ENCODE results near the gene TRIM22.
"Not testable (repeated sequence)": the region's sequence is repeated elsewhere in the genome, so short reads cannot be mapped to it uniquely, and the experiment has no call there.

TRIM22 gene

GRCh38 chr11:5691238-5691963 is 1.8 kb downstream of the TRIM22 start:
- not testable (repeated sequence) for DNase-seq

- DNase-seq, result no peak
These were observed 2.4 kb downstream of the TRIM22 start for GRCh38 chr11:5691964-5692361.

DNA sequence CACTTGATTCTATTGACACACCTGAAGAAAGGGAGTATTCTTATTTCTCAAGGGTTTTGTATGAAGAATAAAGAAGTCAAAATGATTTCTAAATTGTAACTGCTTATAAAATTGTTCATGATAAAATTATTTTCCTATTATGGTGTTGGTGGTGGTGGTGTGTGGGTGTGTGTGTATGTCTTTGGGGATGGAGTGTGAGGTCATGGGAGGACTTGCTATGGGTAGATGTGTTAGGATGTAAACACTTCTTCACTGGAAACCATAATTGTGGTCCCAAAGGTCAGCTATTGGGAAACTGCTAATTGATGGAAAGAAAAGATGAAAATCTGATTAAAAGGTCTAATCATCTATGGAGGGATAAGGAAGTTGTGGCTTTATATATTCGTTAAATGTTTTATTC is 5.1 kb downstream of the TRIM22 start:
- DNase-seq, result no peak

- no peak for DNase-seq
These were observed 6.0 kb downstream of the TRIM22 start for GRCh38 chr11:5695580-5695979.

- DNase-seq, result no peak
These were observed 6.6 kb downstream of the TRIM22 start for GRCh38 chr11:5696210-5696609.

- no peak for DNase-seq
These were observed 8.7 kb downstream of the TRIM22 start for GRCh38 chr11:5698281-5698680.

- DNase-seq, result no peak
These were observed 10.9 kb downstream of the TRIM22 start for GRCh38 chr11:5700421-5701054.

- no peak for DNase-seq
These were observed 11.5 kb downstream of the TRIM22 start for GRCh38 chr11:5701055-5701577.

GRCh38 chr11:5703741-5704536 is 14.3 kb downstream of the TRIM22 start:
- no peak for DNase-seq

DNA sequence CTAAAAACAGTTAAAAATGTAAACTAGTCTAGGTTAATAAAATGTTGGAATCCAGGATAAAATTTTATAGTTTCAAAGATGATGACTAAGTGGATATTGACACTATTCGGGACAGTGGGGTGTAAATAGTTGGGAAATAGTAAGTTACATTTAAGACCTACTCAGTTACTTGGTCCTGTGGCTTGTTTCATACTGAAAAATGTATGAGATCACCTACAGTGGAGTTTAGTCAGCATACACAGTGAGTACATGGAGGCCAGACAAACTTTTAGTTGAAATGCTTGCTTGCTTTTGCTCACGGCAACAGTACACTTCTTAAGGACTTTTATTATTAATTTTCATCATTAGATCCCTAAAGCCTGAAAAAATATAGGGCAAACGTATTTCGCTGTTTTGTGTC is 16.1 kb downstream of the TRIM22 start:
- no peak for DNase-seq

- no peak for DNase-seq
These were observed 22.9 kb downstream of the TRIM22 start for GRCh38 chr11:5712507-5712906.

DNA sequence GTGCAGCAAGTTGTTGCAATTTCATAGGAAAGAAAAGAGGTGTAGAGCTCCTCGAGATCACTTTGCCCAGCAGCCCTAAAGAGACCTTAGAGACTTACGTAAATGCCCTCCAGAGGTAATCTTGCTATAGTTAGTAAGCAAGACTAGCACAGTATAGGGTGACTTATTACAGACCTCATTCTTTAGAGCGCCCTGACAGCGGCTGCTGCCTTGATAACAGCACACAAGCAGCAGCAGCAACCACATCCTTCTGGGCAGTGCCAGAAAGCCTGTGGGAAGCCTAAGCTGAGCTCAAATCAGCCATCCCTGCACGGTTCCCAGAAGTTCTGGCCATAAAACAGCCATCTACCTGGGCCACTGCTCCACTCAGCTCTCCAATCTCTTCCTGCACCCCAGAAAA is 24.1 kb downstream of the TRIM22 start:
- no peak for DNase-seq

GRCh38 chr11:5716518-5716917 is 26.9 kb downstream of the TRIM22 start:
- not testable (repeated sequence) for DNase-seq

DNA sequence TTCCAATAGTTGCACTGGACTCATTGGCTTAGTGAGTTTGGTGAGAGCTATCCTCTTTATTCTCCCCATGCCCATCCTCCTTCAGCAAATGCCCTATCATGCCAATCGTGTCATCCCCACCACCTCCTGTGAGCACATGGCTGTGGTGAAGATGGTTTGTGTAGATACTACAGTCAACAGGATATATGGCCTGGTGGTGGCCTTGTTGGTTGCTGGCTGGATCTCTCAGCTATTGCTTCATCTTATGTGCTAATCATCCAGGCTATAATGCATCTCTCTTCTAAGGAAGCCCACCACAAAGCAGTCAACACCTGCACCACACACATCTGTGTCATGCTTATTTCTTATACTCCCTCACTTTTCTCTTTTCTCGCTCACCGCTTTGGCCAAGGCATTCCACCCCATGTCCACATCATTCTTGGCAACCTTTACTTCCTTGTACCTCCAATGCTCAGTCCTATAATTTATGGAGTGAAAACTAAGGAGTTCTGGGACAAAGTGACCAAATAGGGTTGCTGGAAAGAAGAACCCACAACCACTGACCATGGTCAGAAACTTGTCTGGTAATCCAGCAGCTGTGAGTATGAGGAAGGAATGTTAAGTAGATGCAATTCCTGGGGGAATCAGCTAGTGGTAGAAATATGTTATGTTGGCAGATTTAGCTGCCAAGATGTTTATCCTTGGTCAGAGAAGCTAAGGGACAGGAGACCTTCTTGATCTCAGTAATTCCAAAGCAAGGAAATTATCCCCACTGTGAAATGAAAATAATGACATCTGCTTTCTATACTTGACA is 30.3 kb downstream of the TRIM22 start:
- no peak for DNase-seq

- no peak for DNase-seq
These were observed 33.0 kb downstream of the TRIM22 start for GRCh38 chr11:5722622-5723021.

GRCh38 chr11:5726351-5726750 is 36.8 kb downstream of the TRIM22 start:
- no peak for DNase-seq

GRCh38 chr11:5727691-5728090 is 38.1 kb downstream of the TRIM22 start:
- no peak for DNase-seq

DNA sequence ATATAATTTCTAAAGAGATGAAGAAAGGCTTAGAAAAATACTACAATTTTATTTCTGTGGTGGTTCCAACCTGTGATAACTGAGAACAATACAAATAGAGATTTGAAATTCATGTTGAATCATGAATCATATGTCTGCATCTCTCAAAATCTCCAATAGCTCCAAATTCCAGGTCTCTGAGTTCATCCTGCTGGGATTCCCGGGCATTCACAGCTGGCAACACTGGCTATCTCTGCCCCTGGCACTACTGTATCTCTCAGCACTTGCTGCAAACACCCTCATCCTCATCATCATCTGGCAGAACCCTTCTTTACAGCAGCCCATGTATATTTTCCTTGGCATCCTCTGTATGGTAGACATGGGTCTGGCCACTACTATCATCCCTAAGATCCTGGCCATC is 46.8 kb downstream of the TRIM22 start, which contains the start of gene OR56B1:
OR56B1 (plus strand) TSS at position 53 of the 400 bp plus-strand sequence; CDS start at position 122, 69 bp downstream.
- DNase-seq, result no peak

DNA sequence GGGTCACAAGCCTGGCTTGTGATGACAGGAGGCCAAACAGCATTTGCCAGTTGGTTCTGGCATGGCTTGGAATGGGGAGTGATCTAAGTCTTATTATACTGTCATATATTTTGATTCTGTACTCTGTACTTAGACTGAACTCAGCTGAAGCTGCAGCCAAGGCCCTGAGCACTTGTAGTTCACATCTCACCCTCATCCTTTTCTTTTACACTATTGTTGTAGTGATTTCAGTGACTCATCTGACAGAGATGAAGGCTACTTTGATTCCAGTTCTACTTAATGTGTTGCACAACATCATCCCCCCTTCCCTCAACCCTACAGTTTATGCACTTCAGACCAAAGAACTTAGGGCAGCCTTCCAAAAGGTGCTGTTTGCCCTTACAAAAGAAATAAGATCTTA is 47.5 kb downstream of the TRIM22 start:
- no peak for DNase-seq

GRCh38 chr11:5737670-5738392 is 48.2 kb downstream of the TRIM22 start:
- DNase-seq, result no peak

DNA sequence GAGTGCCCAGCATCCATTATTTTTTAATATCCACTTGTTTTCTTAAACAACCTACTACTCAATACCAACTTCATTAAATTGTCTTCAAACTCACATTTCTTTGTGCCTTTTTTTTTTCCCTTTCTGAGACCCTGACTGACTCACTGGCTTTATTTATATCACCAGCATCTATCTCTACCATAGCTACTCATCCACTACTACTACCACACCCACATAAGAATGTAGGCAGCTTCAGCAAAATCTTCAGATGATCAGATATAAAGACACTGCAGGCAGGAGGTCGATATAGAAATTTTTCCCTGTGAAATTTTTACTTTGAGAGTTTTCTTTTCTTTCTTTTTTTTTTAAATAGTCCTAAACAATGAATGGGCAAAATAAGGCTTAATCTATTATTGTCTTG is 48.8 kb downstream of the TRIM22 start:
- DNase-seq, result no peak

DNA sequence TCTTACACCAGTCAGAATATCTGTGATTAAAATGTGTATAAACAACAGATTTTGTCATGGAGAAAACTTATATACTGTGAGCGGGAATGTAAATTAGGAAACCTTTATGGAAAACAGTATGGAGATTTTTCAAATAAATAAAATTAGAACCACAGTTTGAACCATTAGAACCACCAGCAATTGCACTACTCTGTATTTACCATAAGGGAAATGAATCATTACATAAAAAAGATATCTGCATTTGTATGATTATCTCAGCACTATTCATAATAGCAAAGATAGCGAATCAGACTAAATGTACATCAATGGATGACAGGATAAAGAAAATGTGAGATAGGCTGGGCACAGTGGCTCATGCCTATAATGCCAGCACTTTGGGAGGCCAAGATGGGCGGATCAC is 57.0 kb downstream of the TRIM22 start:
- DNase-seq, result no peak
